ENCODE measurements around the gene LDB3.

DNA sequence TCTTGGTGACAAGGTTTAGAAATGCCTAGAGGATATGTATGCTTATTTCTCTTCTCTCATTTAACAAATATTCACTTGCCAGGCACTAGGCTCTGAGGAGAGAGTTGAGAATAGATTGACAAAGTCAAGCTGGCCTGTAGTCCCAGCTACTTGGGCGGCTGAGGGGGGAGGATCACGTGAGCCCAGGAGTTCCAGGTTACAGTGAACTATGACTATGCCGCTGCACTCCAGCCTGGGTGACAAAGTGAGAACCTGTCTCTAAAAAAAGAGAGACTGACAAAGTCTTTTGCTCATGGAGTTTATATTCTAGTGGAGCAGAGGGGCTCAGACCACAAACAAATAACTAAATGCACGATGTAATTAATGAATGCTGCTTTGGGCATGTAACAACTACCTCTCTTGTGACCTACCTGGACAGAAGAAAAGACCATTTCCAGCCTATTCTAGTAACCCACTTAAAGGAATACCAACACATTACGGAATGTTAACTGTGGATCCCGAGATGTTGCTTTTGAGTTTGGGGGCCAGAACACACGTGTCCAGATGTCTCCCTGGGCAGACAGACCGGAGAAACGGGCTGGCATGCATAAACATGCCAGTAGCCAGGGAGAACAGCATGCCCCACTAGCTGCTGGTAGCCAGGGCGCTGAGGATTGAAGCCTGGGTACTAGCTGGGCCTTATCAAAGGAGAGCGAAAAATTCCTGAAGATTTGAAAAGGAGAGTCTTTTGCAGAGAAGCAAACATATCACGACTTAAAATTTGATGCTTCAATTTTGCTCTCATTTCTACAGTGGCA is 85.5 kb downstream of the LDB3 start:
- TF ChIP-seq, protein P1, sequence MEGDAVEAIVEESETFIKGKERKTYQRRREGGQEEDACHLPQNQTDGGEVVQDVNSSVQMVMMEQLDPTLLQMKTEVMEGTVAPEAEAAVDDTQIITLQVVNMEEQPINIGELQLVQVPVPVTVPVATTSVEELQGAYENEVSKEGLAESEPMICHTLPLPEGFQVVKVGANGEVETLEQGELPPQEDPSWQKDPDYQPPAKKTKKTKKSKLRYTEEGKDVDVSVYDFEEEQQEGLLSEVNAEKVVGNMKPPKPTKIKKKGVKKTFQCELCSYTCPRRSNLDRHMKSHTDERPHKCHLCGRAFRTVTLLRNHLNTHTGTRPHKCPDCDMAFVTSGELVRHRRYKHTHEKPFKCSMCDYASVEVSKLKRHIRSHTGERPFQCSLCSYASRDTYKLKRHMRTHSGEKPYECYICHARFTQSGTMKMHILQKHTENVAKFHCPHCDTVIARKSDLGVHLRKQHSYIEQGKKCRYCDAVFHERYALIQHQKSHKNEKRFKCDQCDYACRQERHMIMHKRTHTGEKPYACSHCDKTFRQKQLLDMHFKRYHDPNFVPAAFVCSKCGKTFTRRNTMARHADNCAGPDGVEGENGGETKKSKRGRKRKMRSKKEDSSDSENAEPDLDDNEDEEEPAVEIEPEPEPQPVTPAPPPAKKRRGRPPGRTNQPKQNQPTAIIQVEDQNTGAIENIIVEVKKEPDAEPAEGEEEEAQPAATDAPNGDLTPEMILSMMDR (IDR thresholded peaks at IDR 0.05): no peak
- no peak for TF ChIP-seq POLR2AphosphoS5 (IDR thresholded peaks at IDR 0.05; ENCODE audit: insufficient read depth in 1 of 2, low read depth in 1 of 2)
- no peak for TF ChIP-seq POLR2A (IDR thresholded peaks at IDR 0.05)
